Amniotic epithelial cell (primary cell): ENCODE data around the gene TRIP10.

Experiments used
- DNase-seq: peaks from one replicate; pipeline ENCODE4 v3.0.0-alpha.2; 2010; ENCODE audit warnings: low read depth

Gene TRIP10

DNA sequence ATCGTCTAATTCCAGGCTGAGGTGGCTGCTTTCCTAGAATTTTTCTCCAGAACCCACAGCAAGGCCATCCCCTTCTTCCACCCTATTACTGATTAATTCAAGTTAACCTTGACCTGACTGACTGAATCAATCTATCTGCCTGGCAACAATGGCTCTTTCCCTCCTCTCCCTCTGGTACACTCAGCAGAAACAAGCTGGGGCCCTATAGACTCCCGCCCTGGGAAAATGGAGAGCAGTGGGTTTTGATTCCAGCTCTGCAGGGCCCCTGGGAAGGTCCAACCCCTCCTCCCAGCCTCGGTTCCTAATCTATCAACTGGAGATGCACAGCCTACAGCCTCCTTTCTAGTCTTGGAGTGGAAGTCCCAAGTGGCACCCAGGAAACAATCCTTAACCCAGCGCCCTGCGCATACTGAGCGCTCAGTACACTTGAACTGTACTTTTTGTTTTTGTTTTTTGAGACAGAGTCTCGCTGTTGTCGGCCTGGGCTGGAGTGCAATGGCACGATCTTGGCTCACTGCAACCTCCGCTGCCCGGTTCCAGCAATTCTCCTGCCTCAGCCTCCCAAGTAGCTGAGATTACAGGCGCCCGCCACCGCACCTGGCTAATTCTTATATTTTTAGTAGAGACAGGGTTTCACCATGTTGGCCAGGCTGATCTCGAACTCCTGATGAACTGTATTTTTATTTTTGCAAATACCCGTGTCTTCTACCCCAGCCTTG is 13.8 kb upstream of the TRIP10 start:
- DNase-seq: no peak

GRCh38 chr19:6728346-6728745 is 11.1 kb upstream of the TRIP10 start:
- no peak for DNase-seq

DNA sequence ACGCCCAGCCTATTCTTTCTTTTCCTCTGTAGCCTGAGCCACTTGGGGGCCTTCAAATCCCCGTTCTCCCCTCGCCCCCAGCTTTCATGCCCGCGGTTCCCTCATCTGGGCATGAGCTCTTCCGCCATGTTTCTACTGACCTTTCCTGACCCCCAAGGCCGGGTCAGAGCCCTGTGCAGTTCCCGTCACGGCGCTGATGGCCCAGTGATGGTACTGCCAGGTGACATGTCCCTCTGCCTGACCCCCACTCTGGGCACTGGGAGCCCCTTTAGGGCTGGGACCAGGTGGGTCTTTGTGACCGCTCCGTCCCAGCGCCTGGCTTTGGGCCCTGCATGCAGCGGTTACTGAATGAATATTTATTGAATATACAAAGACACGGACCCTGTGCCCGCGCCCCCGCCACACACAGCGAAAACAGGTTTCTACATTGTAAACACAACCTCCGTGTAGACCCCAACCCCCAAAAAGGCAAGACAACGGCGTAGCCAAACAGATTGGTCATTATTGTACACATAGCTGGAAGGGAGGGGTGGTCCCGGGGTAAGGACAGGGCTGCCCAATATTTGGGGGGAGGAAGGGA is 9.8 kb upstream of the TRIP10 start:
- no peak for DNase-seq

DNA sequence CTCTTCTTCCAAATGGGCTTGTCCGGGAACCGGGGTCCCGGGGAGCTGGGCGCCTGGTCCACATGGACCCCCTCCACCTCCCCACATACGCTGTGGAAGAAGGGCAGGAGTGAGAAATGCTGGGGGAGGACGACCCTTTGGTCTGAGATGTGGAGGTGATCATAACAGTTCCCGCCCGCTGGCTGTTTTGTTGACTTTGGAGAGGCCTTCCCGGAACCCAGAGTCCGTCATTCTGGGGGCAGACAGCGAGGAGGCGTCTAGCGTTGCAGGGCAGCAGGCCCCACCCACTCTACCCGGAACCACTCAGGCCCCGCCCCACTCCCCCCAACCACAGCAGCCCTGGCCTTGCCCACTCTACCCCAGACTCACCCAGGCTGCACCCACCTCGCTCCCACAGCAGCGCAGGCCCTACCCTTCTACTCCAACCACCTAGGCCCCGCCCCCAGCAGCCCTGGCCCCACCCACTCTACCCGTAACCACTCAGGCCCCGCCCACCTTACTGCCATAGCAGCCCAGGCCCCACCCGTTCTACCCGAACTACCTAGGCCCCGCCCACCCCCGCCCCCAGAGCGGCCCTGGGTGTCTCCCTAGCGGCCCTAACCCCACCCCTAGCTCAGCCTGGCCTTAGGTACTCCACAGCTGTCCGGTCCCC is 9.2 kb upstream of the TRIP10 start:
- peak; percentile 70 for DNase-seq

GRCh38 chr19:6730941-6731670 is 8.4 kb upstream of the TRIP10 start:
- no peak for DNase-seq

GRCh38 chr19:6731822-6732221 is 7.7 kb upstream of the TRIP10 start:
- DNase-seq: no peak

DNA sequence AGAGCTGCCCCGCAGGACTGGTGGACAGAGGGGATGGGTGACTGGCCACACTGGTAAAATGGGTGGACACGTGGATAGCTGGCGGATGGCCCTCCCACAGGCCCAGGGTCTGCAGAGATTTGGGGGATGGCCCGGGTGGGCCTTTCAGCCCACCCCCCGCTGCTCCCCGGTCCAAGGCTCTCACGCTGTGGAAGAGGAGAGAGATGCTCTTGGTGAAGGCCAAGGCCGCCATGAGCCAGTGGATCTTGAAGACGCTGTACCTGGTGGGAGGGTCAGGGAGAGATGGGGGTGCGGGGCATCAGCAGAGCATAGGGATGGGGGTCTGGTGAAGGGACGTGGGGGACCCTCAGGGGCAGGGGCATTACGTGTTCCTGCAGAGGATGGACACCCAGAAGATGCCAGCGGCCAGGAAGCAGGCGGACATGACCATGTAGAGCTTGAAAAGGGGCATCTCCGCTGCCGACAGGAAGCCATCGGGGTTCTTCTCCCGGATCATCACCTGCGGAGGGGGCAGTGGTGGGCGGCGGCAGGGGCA is 6.6 kb upstream of the TRIP10 start:
- DNase-seq: no peak

- DNase-seq: no peak
Measured at GRCh38 chr19:6733338-6734095, 6.0 kb upstream of the TRIP10 start.

DNA sequence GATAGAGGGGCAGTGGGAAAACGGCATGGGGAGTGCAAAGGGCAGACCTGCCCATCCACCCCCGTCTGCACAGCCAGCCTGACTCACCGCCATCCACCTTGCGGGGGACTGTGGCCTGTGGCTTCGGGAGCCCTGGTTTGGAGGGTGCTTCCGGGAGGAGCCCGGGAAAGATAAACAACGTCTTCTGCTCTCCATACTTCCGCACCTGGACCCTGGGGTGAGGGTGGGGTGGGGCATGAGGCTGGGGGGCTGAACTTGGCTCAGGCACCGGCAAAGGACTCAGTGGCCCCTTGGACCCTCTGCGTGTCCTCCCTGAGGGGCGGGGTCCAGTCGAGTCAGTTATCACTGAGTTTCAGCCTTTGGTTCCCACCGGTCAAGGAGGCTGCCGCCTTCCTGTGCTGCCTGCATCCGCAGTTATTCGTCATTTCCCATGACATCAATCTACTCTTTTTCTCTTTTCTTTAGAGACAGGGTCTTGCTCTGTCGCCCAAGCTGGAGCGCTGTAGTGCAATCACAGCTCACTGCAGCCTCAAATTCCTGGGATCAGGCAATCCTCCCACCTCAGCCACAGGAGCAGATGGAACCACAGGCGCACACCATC is 5.3 kb upstream of the TRIP10 start:
- no peak for DNase-seq

- DNase-seq: no peak
Measured at GRCh38 chr19:6735181-6735911, 4.1 kb upstream of the TRIP10 start.

GRCh38 chr19:6736169-6736916 is 3.1 kb upstream of the TRIP10 start:
- peak; percentile 96 for DNase-seq

DNA sequence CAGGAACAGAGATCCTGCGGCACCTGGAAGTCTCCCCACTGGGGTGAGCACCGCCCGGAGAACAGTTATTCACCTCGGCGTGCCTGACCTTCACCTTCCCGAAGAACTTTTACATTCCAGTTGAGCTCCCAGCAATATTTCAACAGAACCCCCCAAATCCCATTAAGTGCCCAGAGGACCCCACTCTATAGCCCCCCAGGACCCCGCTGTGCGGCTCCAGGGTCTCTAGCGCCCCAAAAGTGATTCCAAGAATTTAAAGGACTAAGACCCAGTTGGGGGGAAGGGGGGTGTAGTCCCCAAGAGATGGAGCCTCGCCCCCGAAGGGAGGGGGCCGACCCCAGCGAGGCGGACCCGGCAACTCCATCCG is 2.6 kb upstream of the TRIP10 start:
- DNase-seq: no peak

GRCh38 chr19:6737284-6737872 is 2.1 kb upstream of the TRIP10 start, which contains the start of gene GPR108:
Gene GPR108, minus strand, starts transcription at chr19:6737580. Its CDS starts 4 bp downstream, at chr19:6737576.
- peak; percentile 100 for DNase-seq

DNA sequence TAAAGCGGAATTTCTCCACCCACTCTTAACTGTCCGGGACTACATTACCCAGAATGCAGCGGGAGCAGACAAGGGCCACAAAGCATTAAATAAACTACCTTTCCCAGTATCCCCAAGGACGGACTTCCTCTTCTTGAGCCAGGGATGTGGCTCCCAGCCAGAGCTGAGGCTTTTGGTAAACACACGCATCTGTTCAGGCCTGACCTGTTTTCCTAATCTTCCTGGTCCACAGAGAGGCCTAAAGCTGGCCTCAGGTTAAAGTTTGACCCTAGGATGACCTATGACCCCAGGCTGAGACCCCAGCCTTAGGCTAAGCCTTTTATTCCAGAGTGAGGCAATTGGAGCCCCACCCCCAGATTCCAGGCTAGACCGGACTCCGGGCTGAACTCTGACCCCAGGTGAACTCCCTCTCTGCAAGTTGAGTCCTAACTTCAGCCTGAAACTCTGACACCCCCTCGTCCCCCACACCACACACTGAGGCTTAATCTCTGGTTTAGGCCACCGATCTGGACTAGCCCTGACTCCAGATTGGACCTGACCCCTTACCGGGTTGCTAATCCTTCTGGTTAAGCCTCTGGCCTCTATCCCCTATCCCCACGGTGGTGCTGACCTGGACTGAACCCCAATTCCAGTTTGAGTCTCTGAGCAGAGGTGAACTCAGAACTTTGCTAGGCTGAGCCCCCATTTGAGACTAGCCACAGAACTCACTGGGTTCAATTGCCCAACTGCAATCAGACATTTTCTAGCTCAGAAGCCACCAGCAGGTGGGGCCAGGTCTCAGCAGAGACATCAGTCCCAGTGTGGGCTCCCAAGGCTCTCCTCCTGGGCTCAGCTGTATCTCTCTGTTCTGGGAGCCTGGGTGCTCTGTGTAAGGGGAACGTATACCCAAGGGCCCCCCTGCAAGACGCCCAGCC is 1.4 kb upstream of the TRIP10 start:
- DNase-seq: peak; percentile 79

- DNase-seq: peak; percentile 60
Measured at GRCh38 chr19:6738787-6739389, 592 bp upstream of the TRIP10 start.

DNA sequence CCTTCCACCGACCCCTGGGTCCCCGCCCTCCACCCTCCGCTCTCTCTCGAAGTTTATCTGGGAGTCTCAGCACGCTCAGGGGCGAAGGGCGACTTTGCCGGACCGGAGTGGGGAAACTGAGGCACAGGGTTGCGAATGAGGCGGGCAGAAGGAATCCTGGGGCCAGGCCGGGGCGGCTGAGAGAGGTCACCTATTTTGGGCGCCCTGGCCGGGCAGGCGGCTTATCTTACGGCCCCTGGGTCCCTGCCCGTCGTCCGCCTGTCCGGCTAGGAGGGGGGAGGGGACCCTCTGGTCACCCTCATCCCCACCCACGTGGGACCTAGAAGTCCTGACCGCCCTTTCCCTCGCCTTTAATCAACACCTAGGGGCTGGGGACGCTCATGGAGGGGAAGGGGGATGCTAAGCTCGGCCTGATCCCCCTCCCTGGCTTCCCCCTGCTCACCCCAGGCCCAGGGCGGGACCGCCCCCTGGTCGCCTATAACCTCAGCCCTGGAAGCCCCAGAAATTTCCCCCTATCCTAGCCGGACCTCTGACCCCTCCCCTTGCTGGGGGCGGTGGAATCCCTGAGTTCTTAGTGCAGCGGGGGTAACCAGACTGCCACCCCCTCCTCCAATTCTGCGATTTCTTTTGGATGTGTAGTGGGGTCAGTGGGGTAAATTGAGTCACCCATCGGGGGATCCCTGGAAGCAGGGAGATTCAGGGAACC is 556 bp downstream of the TRIP10 start:
- no peak for DNase-seq
